Fibroblast of pulmonary artery (primary cell): ENCODE results near the gene MICALL1.

Experiments used
- DNase-seq: peaks from one replicate; pipeline ENCODE4 v3.0.0-alpha.2; 2010; ENCODE audit warnings: low read depth
- H3K4me3 ChIP-seq: replicated peaks from 2 replicates; pipeline ENCODE4 v1.5.1; 2011; ENCODE audit warnings: low read depth, mild to moderate bottlenecking, control low read depth, low read length, moderate library complexity
- CTCF ChIP-seq: IDR thresholded peaks from 2 replicates; pipeline ENCODE4 v1.5.1; 2011; ENCODE audit warnings: mild to moderate bottlenecking, control low read depth, low read length, inconsistent platforms; ENCODE audit errors: missing control alignments

The MICALL1 gene

GRCh38 chr22:37959231-37959825, 53.2 kb downstream of the MICALL1 start:
- no peak for DNase-seq
- no peak overlapping the region for H3K4me3 ChIP-seq
- no peak for TF ChIP-seq CTCF

- DNase-seq, result no peak
- no peak overlapping the region for H3K4me3 ChIP-seq
- TF ChIP-seq CTCF, result no peak
Measured at GRCh38 chr22:37961062-37961461, 55.0 kb downstream of the MICALL1 start.

GRCh38 chr22:37965940-37966664, 60.0 kb downstream of the MICALL1 start:
- peak; percentile 23 for DNase-seq
- H3K4me3 ChIP-seq, result no peak overlapping the region
- no peak for TF ChIP-seq CTCF

- TF ChIP-seq CTCF, result no peak
- no peak overlapping the region for H3K4me3 ChIP-seq
- DNase-seq, result peak; percentile 26
Measured at GRCh38 chr22:37967147-37967546, 61.0 kb downstream of the MICALL1 start.

GRCh38 chr22:37967637-37968451, 61.7 kb downstream of the MICALL1 start:
- no peak for DNase-seq
- H3K4me3 ChIP-seq, result no peak overlapping the region
- no peak for TF ChIP-seq CTCF

- TF ChIP-seq CTCF, result no peak
- no peak for DNase-seq
- H3K4me3 ChIP-seq, result no peak overlapping the region
Measured at GRCh38 chr22:37968452-37969251, 62.6 kb downstream of the MICALL1 start.
